Activated CD4-positive, alpha-beta T cell treated with anti-CD3 and anti-CD28 coated beads, Interleukin-2, Interleukin-6, amounts not matched to agents 100 ng/mL and 50 ng/mL, durations not matched to agents 16 hours and 8 hours (primary cell): ENCODE results near the gene FRS3.
"Not testable (repeated sequence)": the region's sequence is repeated elsewhere in the genome, so short reads cannot be mapped to it uniquely, and the experiment has no call there.

Source experiments
- DNase-seq: peaks from one replicate; pipeline ENCODE4 v3.0.0-alpha.2; 2020

The FRS3 gene

DNA sequence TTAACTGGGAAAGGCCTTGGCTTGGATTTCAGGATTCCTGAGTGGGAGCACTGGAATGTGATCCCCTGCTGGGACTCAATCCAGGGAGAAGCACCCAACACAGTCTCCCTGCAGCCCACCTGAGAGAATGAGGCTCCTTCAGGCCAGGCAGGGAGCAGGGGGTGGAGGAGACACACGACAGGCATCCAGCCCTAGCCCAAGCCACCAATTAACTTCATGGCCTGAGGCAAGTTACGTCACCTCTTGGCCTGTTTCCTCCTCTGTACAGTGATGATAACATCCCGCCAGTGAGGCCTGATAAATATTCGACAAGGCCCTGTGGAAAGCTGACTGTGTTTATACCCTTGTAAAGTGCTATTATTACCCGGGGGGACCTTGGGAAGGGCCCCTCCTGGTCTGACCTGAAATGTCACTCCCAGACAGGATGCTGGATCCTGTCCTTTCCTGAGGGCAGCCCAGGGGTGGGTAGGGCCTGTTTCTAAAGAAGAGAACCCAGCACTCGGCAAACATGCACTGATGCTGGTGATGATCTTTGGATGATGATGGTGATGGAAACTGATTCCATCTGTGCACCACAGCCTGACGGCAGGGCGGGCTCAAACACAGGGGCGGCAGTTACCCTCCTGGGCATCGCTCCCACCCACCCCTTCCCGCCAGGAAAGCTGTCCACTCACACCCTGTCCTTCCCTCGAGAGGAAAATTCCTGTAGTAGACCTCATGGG lies 12.4 kb downstream of the FRS3 start:
- no peak for DNase-seq

GRCh38 chr6:41766043-41766664 lies 13.5 kb downstream of the FRS3 start:
- not testable (repeated sequence) for DNase-seq

GRCh38 chr6:41763470-41763869 lies 16.2 kb downstream of the FRS3 start:
- no peak for DNase-seq

DNA sequence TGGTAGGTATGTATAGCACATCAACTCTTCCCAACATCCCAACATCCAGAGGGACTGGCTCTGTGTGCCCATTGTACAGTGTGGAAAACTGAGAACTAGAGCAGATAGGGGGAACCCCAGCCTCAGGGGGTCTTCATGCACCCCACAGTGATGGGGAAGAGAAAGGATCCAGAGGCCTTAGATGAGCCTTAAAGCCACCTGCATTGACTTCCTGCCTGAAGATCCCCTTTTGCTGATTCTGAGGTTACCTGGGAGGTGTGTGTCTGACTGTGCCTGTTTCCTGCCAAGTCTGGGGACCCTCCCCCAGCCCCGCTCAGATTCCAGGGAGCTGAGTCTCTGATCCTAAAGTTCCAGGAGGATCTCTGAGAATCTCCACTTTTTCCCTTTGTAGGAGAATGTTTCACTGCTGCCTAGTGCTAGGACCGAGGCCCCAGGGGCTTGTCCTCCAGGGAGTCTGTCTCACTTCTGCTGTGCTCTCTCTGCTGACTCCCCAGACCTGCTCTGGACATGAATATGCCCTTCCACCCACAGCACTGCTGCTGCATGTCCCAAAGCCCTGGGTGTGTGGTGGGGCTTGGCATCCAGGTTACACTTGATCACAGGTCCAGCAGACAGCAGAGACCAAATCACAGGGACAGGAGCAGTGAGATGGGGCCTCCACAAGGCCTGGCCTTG lies 19.7 kb downstream of the FRS3 start:
- no peak for DNase-seq

DNA sequence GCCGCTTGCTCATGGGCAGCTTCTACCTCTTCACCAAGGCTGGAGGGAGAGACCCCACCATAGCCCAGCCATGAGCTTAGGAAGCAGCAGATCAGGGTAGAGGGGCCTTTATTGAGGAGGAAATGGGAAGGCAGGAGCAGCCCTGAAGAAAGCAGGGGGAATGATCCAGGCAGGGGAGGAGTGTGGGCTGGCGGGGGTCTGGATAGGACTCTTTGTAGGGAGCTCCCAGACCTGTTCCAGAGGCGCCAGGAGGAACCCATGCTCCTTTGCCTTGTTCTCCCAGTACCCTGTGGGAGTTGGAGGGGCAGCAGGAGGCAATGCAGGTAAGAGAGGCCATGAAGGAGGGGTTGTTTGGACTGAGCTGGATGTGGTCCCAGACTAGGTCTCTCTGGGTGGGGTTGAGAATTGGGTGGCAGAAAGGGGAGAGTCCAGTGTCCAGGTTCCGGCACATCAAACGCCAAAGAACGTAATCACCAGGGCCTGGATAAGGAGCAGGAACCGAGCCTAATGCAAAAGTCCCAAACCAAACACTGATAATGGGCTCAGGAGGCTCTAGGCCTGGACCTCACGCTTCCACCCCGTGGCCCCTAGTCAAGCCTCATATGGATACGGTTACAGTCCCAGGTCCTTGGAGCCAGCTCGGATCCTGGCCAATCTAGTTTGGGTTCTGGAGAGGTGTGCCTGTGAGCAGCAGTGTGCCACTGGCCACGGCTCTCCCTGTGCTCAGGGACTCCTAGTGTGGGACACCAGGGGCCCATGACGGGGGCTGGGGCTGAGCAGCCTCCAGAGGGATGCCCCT lies 20.4 kb downstream of the FRS3 start:
- no peak for DNase-seq

DNA sequence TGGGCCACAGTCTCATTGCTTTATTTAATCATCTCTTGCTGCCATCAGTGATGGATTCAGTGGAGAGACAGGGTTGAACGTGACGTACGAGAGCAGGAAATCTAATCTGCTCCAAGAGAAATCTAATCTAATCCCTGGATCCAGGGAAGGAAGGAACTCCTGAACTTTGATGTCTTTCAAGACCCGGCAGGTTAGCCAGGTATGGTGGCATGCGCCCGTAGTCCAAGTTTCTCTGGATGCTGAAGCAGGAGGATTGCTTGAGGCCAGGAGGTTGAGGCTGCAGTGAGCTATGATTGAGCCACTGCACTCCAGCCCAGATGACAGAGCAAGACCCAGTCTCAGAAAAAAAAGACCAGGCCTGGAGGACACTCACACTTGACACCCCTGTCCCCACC lies 21.1 kb downstream of the FRS3 start:
- DNase-seq = no peak

DNA sequence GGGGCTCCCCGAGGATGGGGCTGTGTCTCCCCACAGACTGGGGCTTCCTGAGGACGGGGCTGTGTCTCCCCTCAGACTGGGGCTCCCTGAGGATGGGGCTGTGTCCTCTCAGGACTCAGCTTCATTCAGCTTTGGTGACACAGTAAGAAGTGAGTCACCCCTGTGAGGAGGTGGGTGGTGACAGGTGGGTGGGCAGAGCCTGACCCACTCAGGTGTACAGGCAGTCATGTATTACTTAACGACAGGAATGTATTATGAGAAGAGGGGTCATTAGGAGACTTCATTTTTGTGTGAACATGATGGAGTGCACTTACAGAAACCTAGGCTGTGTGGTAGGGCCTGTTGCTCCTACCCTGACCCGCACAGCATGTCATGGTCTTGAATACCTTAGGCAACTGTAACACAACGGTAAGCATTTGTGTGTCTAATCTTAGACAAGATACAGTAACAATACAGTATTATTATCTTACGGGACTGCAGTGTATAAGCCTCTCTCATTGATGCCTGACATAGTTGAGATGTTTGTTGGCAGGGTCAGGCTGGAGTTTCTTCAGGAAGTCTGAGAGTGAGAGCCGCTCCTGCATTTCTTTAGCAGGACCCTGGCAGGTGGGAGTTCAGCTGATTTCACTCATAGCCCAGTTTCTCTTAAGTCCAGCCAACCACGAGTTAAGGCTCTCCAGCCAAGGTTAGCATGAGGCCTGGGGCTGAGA lies 21.6 kb downstream of the FRS3 start:
- DNase-seq = no peak

DNA sequence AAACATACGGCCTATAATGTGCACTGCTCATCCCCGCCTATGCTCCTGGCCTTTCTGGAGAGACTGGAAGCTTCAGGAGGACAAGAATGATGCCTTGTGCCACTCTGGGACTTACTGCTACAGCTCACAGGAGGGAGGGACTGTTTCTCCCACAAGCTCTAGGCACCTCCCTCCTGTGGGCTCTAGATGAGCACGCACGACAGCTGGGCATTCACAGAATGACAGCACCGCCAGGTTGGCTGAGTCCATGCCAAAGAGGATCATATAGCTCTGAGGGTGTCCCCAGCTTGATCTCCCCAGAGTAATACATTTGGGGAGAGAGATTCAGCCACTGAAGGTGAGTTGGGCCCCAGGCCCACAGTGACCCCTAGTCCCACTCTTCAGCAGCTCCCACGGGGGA lies 22.4 kb downstream of the FRS3 start:
- DNase-seq = no peak

DNA sequence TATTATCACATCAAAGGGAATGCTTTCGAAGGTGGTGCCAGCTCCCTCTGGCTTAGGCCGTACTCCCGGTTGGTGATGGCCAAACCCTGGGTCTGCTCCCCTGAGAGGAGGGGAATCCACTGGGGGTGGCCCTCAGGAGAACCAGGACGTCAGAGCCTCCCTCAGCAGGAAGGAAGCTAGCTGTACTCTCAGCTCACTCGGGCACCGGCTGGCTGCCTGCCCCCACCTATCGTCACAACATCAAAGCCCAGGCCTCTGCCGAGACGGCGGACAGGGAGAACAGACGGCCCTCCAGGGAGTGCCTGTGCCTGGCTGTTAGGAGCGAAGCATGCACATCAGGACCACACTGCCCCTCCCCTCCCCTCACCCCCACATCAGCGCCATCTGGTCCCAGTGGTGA lies 23.3 kb downstream of the FRS3 start:
- DNase-seq = no peak

DNA sequence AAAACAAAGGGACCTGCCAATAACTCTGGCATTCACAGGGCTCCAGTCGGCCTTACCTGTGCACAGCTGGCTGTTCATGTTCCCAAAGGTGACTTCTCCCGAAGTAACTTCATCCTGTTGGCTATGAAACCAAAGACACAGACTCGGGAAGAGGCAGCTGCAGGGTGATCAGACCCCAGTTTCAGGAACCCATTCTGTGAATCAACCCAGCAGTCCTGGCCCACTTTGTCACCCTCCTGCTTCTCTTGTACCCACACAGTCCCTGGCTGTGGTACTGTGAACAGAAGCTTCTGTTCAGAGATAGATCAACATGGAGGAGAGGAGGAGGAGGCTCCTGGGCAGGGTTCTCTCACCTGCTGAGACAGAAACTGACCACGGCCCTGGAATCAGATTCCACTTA lies 23.8 kb downstream of the FRS3 start:
- DNase-seq = no peak

GRCh38 chr6:41750374-41750773 lies 29.3 kb downstream of the FRS3 start:
- no peak for DNase-seq

GRCh38 chr6:41748542-41748941 lies 31.2 kb downstream of the FRS3 start:
- DNase-seq = no peak

DNA sequence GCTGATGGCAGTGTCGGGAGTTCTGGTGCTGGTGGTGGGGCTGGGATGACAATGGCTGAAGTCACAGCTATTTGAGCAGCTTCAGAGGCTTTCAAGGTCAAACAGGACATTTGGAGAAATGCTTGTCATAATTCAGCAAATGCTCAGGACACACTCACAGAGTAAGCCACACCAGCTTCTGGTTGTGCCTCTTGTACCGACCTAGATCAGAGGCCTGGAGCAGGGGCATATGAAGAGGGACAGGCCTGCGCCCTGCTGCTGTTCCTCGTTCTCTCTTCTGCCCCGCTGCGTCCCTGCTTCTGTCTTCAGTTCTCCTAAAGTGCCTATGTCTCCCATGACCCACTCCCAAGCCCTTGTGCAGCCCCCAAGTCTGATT lies 31.6 kb downstream of the FRS3 start:
- DNase-seq = no peak

DNA sequence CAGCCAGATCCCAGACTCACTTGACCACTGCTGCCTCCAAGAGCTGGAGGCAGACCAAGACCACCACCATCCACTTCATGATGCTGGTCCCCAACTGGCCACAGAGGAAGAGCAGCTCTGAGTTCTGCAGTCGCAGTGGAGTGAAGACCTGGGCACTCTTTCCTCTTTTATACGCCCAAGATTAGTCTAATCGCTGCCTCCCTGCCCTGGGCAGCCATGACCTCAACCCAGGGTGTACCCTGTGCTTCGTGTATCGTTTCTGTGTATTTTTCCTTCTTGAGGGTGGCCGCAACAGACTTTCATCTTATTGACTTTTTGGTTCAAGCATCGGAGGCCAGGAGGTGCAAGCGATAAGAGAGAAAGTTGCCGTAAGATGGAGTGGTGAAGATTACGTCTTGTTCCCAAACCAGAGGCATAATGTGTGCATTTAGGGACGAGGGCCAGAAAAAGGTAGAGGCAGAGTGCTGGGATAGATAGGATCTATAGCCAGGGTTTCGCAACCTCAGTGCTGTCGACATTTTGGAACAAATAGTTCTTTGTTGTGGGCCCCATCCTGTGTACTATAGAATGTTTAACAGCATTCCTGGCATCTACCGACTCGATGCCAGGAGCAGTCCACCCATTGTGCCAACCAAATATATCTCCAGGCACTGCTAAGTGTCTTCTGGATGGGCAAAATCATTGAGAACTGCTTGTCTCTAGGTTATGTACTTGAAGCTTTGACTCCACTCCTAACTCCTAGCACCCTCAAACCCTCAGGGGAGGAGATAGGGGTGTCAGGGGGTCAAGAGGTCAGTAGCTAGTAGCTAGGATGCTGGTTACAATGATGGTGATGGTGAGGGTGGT lies 32.2 kb downstream of the FRS3 start, which contains the start of gene PGC:
PGC (minus strand) TSS at position 142 of the 846 bp plus-strand sequence; CDS start at position 79, 63 bp downstream.
- no peak for DNase-seq

GRCh38 chr6:41746107-41746506 lies 33.6 kb downstream of the FRS3 start:
- no peak for DNase-seq

DNA sequence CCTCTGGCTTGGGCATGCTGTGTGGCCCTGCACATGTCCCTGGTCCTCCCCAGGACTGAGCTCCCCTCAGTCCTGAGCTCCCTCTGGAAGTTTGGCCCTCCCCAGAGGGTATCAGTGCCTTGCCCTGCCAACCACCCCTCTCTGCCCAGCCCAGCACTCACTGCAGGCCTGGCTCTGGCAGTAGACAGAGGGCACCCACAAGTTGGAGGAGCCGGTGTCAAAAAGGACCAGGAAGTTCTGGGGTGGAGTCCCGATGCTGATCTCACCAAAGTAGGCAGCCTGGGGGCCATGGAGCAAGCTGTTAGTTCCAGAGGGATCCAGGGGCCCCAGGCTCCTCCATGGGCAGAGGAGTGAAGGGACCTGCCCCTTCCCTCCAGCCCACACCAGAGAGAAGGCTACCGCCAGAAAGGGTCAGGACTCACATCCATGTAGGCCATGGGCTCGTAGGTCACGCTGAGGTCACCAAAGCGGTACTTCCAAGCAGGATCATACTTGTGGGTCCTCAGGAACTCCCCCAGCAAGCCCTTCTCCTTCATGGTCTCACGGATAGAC lies 35.4 kb downstream of the FRS3 start:
- no peak for DNase-seq

GRCh38 chr6:41743406-41744235 lies 36.1 kb downstream of the FRS3 start:
- no peak for DNase-seq

DNA sequence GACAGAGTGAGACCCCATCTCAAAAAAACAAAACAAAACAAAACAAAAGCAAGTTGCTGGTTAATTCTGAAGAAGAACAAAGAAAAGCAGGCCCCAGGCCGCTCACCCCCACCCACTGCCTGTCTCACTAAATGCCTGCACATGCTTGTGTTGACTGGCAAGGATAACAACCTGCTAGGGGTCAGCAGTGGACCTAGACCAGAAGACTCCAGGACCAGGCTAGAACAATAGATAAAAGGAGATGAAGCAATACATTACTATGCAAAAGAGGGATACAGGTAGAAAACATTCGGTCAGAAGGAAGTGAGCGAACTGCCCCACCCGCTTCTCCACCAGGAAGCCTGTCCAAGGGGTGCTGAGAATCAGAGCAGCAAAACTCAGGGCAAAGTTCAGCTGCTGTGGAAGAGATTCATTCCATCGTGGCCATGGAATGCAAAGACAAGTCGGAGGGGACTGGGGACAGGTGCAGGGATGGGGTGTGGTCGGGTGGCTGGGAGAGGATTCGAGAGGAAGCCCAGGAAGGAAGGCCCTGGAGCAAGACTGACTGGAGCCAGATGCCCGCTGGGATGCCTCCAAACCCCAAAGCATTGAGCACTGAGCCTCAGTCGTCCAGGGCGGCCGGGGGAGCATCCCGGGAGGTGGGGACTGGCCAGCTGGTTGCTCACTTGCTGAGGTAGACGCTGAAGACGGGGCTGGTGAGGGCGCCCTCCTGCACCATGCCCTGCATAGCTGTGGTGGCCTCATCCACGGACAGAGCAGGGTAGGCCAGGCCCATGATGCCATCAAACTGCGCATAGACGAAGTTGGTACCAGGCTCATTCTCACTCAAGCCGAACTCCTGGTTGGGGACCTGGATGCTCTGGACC lies 37.8 kb downstream of the FRS3 start:
- DNase-seq = no peak

DNA sequence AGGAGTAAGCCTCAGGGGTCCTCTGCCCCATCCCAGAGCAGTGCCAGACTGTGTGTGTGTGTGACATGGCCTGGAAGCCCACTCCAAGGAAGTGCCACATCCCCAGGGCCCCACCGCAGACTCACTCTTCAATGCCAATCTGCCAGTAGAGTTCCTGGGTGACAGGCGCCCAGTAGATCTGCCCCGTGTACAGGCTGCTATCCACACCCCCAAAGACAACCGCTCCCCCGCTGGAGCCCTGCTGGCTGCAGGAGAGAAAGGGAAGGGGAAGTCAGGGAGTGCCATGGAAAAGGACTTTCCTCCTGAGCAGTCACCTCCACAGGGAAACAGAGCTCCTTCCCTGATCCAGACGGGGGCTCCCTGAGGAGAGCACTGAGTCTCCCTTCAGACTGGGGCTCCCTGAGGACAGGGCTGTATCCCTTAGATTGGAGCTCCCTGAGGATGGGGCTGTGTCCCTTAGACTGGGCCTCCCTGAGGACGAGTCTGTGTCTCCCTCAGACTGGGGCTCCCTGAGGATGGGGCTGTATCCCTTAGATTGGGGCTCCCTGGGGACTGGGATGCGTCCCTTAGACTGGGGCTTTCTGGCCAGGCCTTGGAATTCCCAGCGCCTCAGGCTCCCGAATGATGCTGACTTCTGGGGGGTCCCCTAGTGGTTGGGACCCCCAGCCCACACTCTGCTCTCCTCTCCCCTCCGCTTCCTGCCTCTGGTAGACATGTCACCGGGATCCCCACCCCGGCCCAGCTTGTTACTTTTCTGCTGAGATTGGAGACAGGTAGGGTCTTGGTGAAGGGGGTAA lies 39.1 kb downstream of the FRS3 start:
- no peak for DNase-seq
